Fibroblast of villous mesenchyme (primary cell): ENCODE results near the gene RPL10. TPM values are rescaled to one million over a fixed set of nuclear protein-coding genes. Genes with fewer than 3 reads are reported as not detected.
"Not testable (repeated sequence)": the region's sequence is repeated elsewhere in the genome, so short reads cannot be mapped to it uniquely, and the experiment has no call there.

Experiments
- DNase-seq: peaks from one replicate; pipeline ENCODE4 v3.0.0-alpha.2; 2010; ENCODE audit warnings: low read depth
- H3K4me3 ChIP-seq: 2 replicates; pipeline ENCODE4 v1.5.1; 2011; ENCODE audit warnings: low read depth, mild to moderate bottlenecking, low read length
- CTCF ChIP-seq: IDR thresholded peaks from 2 replicates; pipeline ENCODE4 v1.5.1; 2012; ENCODE audit warnings: low read depth, mild to moderate bottlenecking, low read length; ENCODE audit not compliant: insufficient read depth
- total RNA-seq: library from RNA; depleted of rRNA; stranded (reverse); fragments of >200 nt; gene quantifications from 2 replicates; pipeline ENCODE4 v1.2.3, GENCODE V29; 2012

RPL10 gene
- total RNA-seq, 1 donor: 1,322 TPM

GRCh38 chrX:154398668-154399526, 720 bp downstream of the RPL10 start:
- peak; percentile 66 for TF ChIP-seq CTCF
- H3K4me3 ChIP-seq: peak overlapping the region; percentile 86
- DNase-seq: peak; percentile 85

- H3K4me3 ChIP-seq: peak overlapping the region; percentile 86
- no peak for TF ChIP-seq CTCF
- DNase-seq: no peak
These were observed 1.6 kb downstream of the RPL10 start for GRCh38 chrX:154399527-154400368.

- not testable (repeated sequence) for H3K4me3 ChIP-seq, DNase-seq
These were observed 2.2 kb downstream of the RPL10 start for GRCh38 chrX:154400369-154400817.

- H3K4me3 ChIP-seq: no peak overlapping the region
- no peak for TF ChIP-seq CTCF
- DNase-seq: no peak
These were observed 3.0 kb downstream of the RPL10 start for GRCh38 chrX:154401045-154401799.

GRCh38 chrX:154401918-154402621, 3.9 kb downstream of the RPL10 start:
- no peak for DNase-seq
- H3K4me3 ChIP-seq: no peak overlapping the region
- no peak for TF ChIP-seq CTCF

- TF ChIP-seq CTCF: no peak
- no peak for DNase-seq
- no peak overlapping the region for H3K4me3 ChIP-seq
These were observed 4.5 kb downstream of the RPL10 start for GRCh38 chrX:154402622-154403127.
